Esophagus squamous epithelium (tissue), 4 donors: ENCODE measurements around the gene NCS1.

Experiments
- POLR2A ChIP-seq, 4 donors: fragments of 450-650 bp; IDR thresholded peaks; one replicate each; pipeline ENCODE4 v1.6.1; 2017; ENCODE audit warnings: antibody characterized with exemption in 4 of 4, mild to moderate bottlenecking in 4 of 4, moderate library complexity in 3 of 4
- TF ChIP-seq, protein P1 (sequence below), 6 experiments: fragments of 450-650 bp in 4 of 6; fragments of 200-600 bp in 2 of 6; sonication (generic) in 2 of 6; IDR thresholded peaks; one replicate each; pipeline ENCODE4 v1.5.1; 2016 to 2019; ENCODE audit warnings: antibody characterized with exemption in 6 of 6, mild to moderate bottlenecking in 4 of 6, moderate library complexity in 4 of 6

GRCh38 chr9:130214776-130215340 is 42.7 kb downstream of the NCS1 start:
- TF ChIP-seq POLR2A (IDR thresholded peaks at IDR 0.05) = no peak
- TF ChIP-seq, protein P1, sequence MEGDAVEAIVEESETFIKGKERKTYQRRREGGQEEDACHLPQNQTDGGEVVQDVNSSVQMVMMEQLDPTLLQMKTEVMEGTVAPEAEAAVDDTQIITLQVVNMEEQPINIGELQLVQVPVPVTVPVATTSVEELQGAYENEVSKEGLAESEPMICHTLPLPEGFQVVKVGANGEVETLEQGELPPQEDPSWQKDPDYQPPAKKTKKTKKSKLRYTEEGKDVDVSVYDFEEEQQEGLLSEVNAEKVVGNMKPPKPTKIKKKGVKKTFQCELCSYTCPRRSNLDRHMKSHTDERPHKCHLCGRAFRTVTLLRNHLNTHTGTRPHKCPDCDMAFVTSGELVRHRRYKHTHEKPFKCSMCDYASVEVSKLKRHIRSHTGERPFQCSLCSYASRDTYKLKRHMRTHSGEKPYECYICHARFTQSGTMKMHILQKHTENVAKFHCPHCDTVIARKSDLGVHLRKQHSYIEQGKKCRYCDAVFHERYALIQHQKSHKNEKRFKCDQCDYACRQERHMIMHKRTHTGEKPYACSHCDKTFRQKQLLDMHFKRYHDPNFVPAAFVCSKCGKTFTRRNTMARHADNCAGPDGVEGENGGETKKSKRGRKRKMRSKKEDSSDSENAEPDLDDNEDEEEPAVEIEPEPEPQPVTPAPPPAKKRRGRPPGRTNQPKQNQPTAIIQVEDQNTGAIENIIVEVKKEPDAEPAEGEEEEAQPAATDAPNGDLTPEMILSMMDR (IDR thresholded peaks at IDR 0.05) = no peak
